Activated CD4-positive, alpha-beta T cell treated with anti-CD3 and anti-CD28 coated beads, Interleukin-2, amount 10 ng/mL, durations not matched to agents 24 days and 14 days (primary cell): Measurements from ENCODE around the gene CRYM. TPM values are rescaled to one million over a fixed set of nuclear protein-coding genes. Genes with fewer than 3 reads are reported as not detected.
"Not testable (repeated sequence)": the region's sequence is repeated elsewhere in the genome, so short reads cannot be mapped to it uniquely, and the experiment has no call there.

Experiments
- DNase-seq: peaks from one replicate; pipeline ENCODE4 v3.0.0; 2022
- H3K27ac Mint-ChIP-seq: one replicate; pipeline ENCODE4 v1.8.0; 2022; ENCODE audit warnings: mild to moderate bottlenecking, mixed read lengths
- H3K27me3 Mint-ChIP-seq: one replicate; pipeline ENCODE4 v1.8.0; 2022; ENCODE audit warnings: mixed read lengths
- H3K36me3 Mint-ChIP-seq: one replicate; pipeline ENCODE4 v1.8.0; 2022; ENCODE audit warnings: low read depth, mild to moderate bottlenecking, mixed read lengths
- H3K4me1 Mint-ChIP-seq: one replicate; pipeline ENCODE4 v1.8.0; 2021; ENCODE audit warnings: mixed read lengths
- H3K4me3 Mint-ChIP-seq: one replicate; pipeline ENCODE4 v1.8.0; 2022; ENCODE audit warnings: mild to moderate bottlenecking, moderate library complexity, mixed read lengths
- H3K9me3 Mint-ChIP-seq: one replicate; pipeline ENCODE4 v1.8.0; 2021; ENCODE audit warnings: mixed read lengths
- intact Hi-C: fragments of 100-400 bp; cut with micrococcal nuclease; formaldehyde crosslinking; loops from one replicate; pipeline ENCODE4 v1.15.1; 2023
- total RNA-seq: library from RNA; stranded (reverse); gene quantifications from 2 replicates; pipeline ENCODE4 v1.2.3, GENCODE V29; 2022

The CRYM gene
- total RNA-seq, 1 donor from 2014 or later = not detected

DNA sequence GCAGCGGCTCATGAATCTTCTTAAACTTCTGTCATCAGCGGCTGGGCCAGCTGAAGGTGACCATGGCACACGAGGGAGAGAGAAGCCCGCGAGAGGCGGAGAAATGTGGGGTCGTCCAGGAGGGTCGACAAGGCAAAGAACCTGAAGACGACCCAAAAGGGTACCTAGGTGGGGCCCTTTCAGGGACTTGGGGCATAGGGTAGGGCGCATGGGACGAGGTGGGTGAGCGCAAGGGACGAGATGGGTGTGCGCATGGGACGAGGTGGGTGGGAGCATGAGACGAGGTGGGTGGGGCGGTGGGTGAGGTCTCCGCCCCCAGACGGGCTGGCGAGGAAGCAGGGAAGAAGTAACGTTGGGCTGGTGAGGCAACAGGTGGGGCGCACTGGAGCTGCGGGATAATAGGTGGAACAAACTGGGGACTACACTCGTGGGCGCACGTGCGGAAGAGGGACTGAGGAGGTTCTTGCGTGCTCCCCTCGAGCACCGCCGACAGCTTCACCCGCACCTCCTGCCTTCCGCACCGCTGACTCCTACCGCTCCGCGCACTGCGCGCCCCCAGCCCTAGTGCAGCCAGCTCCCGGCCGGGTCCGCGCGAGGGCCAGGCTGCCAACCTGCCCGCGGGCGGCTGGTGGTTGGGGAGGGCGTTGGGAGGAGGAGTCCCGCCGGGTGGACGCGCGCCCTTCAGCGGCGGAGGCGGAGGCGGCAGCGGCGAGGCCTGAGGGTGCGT lies 23.2 kb upstream of the CRYM start:
- Mint-ChIP-seq H3K27me3 (peaks cover 26% of the 10 kb centered on the region), H3K4me1 (peaks cover 25% of the 10 kb centered on the region), H3K27ac (peak overlapping the region; percentile 70), H3K4me3 (peak overlapping the region; percentile 86), H3K36me3 (no peaks in the 10 kb centered on the region), H3K9me3 (no peaks in the 10 kb centered on the region)
- DNase-seq = peak; percentile 84
- intact Hi-C loops = loop anchor here (2.0 to 10.0 kb wide), 4 partner anchors 23 to 497 kb away; partner anchors contain the start of genes CRYM, ERI2, LDAF1 and REXO5

DNA sequence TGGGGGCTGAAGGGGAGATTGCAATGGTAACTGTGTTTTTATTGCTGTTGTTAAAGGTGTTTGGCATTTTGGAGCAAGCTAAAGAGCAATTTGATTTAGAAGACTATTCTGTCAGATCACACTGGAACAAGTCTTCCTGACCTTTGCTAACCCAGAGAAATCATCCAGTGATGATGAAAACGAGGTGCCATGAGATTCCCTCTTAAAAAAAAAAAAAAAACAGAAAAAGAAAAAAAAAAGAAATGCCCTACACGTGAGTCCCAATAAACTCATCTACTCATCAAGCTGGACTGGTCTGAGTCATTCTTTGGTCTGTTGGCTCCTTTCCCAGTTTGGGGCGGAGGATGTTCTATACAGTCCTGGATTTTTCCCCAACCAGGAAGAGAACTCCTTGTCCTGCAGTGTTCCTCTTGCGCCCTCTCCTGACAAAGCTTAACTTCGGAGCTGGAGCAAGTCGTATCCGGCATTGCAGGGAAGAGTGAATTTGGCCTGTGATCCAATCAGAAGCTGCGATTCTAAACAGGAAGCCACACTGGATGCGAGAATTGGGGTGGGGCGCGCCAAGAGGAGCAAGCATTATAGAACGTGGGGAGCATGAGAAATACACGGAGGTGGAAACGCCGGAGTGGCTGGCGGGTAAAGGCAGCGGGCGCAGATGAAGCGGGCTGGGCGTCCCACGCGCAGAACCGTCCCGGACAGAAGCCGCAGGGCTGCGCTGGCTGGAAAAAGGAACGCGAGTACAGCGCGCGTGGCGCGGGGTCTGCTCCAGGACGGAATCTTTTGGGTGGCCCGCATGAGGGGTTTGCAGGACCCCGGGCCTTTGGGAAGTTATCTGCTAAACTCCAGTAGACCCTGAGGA lies 22.4 kb upstream of the CRYM start:
- Mint-ChIP-seq H3K27me3 (peaks cover 32% of the 10 kb centered on the region), H3K4me1 (peaks cover 25% of the 10 kb centered on the region), H3K27ac (peak overlapping the region; percentile 70), H3K9me3 (no peaks in the 10 kb centered on the region), H3K4me3 (peak overlapping the region; percentile 86), H3K36me3 (no peaks in the 10 kb centered on the region)
- peak; percentile 88 for DNase-seq
- intact Hi-C loops = loop anchor here (2.0 to 10.0 kb wide), 4 partner anchors 22 to 496 kb away; partner anchors contain the start of genes CRYM, ERI2, LDAF1 and REXO5

DNA sequence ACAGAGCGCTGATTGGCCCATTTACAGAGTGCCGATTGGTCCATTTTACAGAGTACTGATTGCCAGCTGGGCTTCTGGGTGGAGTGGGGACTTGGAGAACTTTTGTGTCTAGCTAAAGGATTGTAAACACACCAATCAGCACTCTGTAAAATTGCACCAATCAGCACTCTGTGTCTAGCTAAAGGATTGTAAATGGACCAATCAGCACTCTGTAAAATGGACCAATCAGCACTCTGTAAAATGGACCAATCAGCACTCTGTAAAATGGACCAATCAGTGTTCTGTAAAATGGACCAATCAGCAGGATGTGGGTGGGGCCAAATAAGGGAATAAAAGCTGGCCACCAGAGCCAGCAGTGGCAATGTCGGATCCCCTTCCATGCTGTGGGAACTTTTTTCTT lies 11.7 kb upstream of the CRYM start:
- H3K27ac Mint-ChIP-seq, H3K9me3 Mint-ChIP-seq, H3K36me3 Mint-ChIP-seq, H3K4me1 Mint-ChIP-seq, H3K4me3 Mint-ChIP-seq, intact Hi-C loops: not testable (repeated sequence)
- DNase-seq = peak; percentile 46
- peaks cover 61% of the 10 kb centered on the region for H3K27me3 Mint-ChIP-seq

DNA sequence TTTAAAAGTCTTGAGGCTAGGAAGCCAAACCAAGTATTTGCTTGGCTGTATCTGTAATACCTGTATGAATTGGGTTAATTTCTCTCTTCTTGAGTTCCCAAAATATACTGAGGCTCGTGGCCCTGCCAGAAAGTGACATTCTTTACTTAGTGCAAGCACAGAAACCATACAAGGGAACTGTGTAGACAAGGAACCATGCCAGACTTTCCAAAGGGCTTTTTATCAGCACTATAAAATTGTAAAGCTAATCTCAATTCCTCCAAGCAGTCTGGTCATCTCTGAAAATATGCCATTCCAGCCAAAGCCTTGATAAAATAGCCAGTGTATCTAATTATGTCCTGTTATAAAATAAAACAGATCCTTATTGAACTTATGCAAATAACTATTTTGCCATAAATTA lies 7.2 kb upstream of the CRYM start:
- intact Hi-C loops = no loop called here
- H3K27ac Mint-ChIP-seq = no peak overlapping the region
- H3K27me3 Mint-ChIP-seq = peaks cover 57% of the 10 kb centered on the region
- peaks cover 3% of the 10 kb centered on the region for H3K4me1 Mint-ChIP-seq
- peaks cover 9% of the 10 kb centered on the region for H3K9me3 Mint-ChIP-seq
- no peak for DNase-seq
- H3K4me3 Mint-ChIP-seq = no peak overlapping the region
- no peaks in the 10 kb centered on the region for H3K36me3 Mint-ChIP-seq

DNA sequence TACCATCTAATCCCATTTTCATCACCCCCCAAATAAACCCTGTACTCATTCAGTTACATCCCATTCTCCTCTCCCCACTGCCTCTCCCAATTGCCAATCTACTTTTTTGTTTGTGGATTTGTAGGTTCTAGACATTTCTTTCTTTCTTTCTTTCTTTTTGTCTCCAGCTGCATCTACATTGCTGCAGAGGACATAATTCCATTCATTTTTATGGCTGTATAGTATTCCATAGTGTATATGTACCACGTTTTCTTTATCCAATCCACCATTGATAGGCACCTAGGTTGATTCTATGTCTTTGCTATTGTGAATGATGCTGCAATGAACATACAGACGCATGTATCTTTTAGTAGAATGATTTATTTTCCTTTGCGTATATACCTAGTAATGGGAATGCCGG lies 6.3 kb upstream of the CRYM start:
- H3K9me3 Mint-ChIP-seq = peaks cover 9% of the 10 kb centered on the region
- no peak overlapping the region for H3K4me3 Mint-ChIP-seq
- no peak overlapping the region for H3K27ac Mint-ChIP-seq
- no peaks in the 10 kb centered on the region for H3K36me3 Mint-ChIP-seq
- peaks cover 3% of the 10 kb centered on the region for H3K4me1 Mint-ChIP-seq
- DNase-seq = no peak
- intact Hi-C loops = no loop called here
- H3K27me3 Mint-ChIP-seq = peaks cover 62% of the 10 kb centered on the region

DNA sequence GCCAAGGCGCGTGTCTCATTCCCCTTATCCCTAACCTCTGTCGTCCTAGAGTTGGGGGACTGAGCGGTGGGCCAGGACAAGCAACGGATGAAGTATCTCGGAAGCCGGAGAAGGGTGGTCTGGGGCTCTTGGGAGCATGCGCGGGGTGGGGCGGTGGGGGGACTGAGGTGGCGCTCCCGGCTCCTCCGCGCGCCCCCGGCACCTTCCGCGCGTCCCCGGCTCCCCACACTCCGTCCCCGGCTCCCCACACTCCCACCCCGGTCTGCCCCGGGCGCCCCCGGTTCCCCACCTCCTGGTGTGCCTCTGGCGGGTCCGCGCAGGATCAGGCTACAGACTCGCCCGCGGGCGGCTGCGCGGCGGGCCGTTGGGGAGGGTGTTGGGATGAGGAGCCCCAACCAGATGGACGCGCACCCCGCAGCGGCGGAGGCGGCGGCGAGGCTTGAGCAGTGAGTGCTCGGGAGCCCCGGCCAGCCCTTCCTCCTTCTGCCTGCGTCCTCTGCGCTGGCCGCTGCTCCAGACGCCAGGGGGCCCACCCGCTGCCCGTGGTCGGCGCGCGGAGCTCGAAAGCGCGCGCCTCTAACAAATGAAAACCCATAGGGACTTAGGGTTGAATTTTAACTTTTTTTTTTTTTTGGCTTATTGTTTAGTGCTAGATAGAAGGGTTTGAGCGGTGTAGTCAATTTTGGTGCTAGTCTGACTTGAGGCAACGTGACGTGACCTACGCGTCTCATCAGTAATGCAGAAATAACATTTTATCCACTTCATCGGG lies 5.6 kb upstream of the CRYM start:
- Mint-ChIP-seq H3K4me3 (no peak overlapping the region), H3K4me1 (peaks cover 3% of the 10 kb centered on the region), H3K27ac (no peak overlapping the region), H3K9me3 (peaks cover 5% of the 10 kb centered on the region), H3K27me3 (peaks cover 64% of the 10 kb centered on the region), H3K36me3 (no peaks in the 10 kb centered on the region)
- DNase-seq = peak; percentile 53
- intact Hi-C loops = no loop called here

DNA sequence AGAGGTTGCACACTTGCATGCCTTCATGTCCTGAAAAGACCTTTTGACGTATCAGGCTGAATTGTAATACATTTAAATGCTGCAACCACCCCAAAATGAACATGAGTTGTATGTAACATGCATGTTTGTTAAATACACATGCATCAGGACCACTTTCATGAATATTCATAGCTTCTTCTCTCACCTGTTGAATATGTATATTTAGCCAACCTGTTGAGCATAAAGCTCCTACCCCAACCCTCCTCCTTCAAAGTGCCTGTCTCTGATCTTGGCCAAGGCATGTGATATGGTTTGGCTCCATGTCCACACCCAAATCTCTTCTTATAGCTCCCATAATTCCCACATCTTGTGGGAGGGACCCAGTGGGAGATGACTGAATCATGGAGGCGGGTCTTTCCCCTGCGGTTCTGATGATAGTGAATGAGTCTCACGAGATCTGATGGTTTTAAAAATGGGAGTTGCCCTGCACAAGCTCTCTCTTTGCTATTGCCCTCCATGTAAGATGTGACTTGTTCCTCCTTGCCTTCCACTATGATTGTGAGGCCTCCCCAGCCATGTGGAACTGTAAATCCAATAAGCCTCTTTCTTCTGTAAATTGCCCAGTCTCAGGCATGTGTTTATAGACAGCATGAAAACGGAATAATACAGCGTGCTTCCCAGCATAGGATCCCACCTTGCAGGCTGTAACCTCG lies 3.8 kb upstream of the CRYM start:
- intact Hi-C loops = no loop called here
- Mint-ChIP-seq H3K4me3 (no peak overlapping the region), H3K27ac (no peak overlapping the region), H3K27me3 (peaks cover 68% of the 10 kb centered on the region), H3K36me3 (no peaks in the 10 kb centered on the region), H3K9me3 (peaks cover 5% of the 10 kb centered on the region), H3K4me1 (peaks cover 5% of the 10 kb centered on the region)
- no peak for DNase-seq

DNA sequence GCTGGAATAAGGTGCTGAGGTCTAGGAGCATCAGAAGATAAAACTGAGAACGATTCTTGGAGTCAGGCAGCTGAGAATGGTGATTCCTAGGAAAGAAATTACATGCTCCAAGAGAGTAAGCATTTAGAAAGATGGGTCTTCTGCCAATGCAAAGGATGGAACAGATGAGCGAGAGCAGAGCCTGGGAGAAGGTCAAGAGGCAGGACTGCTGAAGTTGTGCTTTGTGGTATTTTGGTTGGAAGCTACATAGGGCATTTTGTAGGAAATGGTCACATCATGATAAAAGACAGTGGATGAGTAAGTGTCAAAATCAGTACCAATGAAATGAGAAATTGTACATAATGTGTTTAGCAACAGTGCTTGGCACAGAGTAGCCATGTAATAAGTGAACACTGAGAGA lies 1.4 kb upstream of the CRYM start:
- intact Hi-C loops = loop anchor here (2.0 to 10.0 kb wide), 2 partner anchors 21 to 125 kb away; partner anchors contain the start of genes DNAH3 and LDAF1
- no peak overlapping the region for H3K4me3 Mint-ChIP-seq
- H3K27me3 Mint-ChIP-seq = peaks cover 64% of the 10 kb centered on the region
- DNase-seq = no peak
- H3K4me1 Mint-ChIP-seq = peaks cover 5% of the 10 kb centered on the region
- H3K27ac Mint-ChIP-seq = no peak overlapping the region
- peaks cover 4% of the 10 kb centered on the region for H3K9me3 Mint-ChIP-seq
- no peaks in the 10 kb centered on the region for H3K36me3 Mint-ChIP-seq

DNA sequence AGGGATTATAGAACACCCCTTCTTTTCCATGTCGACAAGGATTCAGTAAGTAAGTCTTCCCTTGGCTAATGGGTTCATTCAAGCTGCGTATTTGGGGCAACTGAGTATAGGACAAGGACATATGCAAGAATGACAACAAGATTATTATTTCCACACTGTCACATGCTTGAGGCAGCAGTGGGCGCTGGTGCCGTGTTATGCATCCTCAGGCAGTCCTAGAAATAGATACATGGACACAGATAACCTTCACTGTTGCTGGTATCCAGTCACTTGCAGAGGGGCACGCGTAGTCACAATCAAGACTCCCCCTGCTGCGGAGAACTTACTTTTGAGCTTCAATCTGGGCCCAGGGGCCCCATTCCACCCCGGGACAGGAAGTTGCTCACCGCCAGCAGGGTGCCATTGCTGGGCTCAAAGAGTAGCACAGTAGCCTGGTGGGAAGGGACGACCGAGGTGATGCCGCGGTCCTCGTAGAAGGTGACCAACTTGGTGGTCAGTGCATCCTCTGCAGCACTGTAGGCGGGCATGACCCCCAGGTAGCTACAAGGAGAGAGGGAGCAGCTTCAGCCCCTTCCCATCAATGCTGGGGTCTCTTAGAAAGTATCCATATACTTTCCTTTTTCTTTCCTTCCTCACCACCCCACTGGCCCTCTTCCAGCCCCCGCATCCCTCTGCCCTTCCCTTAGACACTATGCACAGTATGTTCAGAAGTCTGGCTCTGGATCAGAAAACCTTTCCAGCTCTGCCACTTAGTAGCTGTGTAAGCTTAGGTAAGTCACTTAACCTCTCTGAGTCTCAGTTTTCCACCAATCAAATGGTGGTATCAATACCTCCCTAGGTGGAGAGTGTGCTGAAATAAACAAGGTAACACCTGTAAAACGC lies 804 bp downstream of the CRYM start:
- Mint-ChIP-seq H3K9me3 (no peaks in the 10 kb centered on the region), H3K27me3 (peaks cover 62% of the 10 kb centered on the region), H3K27ac (no peak overlapping the region), H3K36me3 (no peaks in the 10 kb centered on the region), H3K4me1 (peaks cover 2% of the 10 kb centered on the region), H3K4me3 (no peak overlapping the region)
- intact Hi-C loops = loop anchor here (10.0 kb wide), 1 partner anchor 122 kb away; the partner anchor contains the start of genes DNAH3 and LDAF1
- no peak for DNase-seq

DNA sequence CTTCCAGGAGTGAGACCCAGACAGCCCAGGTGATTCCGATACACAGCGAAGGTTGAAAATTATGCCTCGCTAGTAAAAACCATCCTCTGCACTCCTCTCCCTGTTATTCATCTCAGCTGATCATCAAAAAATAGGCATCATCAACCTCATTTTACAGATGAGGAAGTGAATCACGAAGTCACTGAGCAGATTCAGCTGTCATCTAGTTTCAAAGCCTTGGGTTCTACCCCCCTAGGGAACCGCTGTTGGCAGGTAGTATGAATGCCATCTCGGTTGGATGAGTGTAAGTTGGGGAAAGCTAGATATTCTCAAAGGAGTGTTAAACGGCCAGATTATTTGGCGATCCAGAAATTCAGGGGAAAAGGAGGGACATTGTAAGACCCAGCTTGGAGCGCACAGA lies 2.0 kb downstream of the CRYM start:
- intact Hi-C loops = loop anchor here (10.0 kb wide), 1 partner anchor 121 kb away; the partner anchor contains the start of genes DNAH3 and LDAF1
- no peaks in the 10 kb centered on the region for H3K36me3 Mint-ChIP-seq
- DNase-seq = no peak
- peaks cover 2% of the 10 kb centered on the region for H3K4me1 Mint-ChIP-seq
- H3K4me3 Mint-ChIP-seq = no peak overlapping the region
- no peaks in the 10 kb centered on the region for H3K9me3 Mint-ChIP-seq
- H3K27me3 Mint-ChIP-seq = peaks cover 54% of the 10 kb centered on the region
- H3K27ac Mint-ChIP-seq = no peak overlapping the region

DNA sequence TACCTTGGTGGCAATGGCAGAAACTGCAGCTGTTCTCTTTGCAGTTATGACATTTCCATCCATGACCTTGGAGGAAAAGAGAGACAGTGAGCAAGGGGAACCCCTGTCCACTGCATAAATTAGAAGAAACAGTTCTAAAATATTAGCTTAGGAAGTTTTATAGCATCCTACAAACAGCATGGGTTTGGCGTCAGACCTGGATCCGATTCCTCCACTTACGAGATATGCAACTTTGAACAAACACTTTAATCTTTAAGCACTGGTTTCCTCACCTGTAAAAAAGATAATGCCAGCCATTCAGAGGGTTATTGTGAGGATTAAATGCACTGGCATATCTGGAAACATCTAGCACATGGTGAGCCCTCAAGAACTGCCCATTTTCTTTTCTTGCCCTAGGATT lies 2.6 kb downstream of the CRYM start:
- Mint-ChIP-seq H3K4me3 (no peak overlapping the region), H3K27ac (no peak overlapping the region), H3K4me1 (peaks cover 2% of the 10 kb centered on the region), H3K9me3 (no peaks in the 10 kb centered on the region), H3K27me3 (peaks cover 55% of the 10 kb centered on the region), H3K36me3 (no peaks in the 10 kb centered on the region)
- no peak for DNase-seq
- intact Hi-C loops = loop anchor here (10.0 kb wide), 1 partner anchor 121 kb away; the partner anchor contains the start of genes DNAH3 and LDAF1

DNA sequence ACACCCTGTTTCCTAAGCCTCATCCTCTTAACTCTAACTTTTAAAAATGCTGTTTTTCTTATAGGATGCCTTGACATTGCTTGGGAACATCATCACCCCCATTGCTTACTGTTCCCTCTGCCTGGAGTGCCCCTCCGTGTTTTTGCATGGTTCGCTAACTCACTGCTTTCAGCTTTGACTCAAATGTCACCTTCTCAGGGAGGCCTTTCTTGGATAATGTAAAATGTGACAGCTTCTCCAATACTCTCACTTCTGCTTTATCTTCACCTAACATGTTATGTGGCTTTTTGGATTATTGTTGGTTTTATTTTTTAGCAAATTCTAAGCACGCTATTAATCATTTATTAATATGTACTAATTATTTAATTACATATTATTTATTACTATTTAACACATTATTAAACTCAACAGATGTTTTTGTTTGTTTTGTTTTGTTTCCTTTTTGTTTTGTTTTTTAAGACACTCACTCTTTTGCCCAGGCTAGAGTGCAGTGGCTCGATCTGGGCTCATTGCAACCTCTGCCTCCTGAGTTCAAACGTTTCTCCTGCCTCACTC lies 3.8 kb downstream of the CRYM start:
- no peak overlapping the region for H3K4me3 Mint-ChIP-seq
- no peaks in the 10 kb centered on the region for H3K9me3 Mint-ChIP-seq
- no peak for DNase-seq
- peaks cover 47% of the 10 kb centered on the region for H3K27me3 Mint-ChIP-seq
- intact Hi-C loops = loop anchor here (10.0 kb wide), 1 partner anchor 119 kb away; the partner anchor contains the start of genes DNAH3 and LDAF1
- no peak overlapping the region for H3K27ac Mint-ChIP-seq
- H3K4me1 Mint-ChIP-seq = peaks cover 2% of the 10 kb centered on the region
- H3K36me3 Mint-ChIP-seq = no peaks in the 10 kb centered on the region
